Measurements from ENCODE around the gene HAUS1. TPM values are rescaled to one million over a fixed set of nuclear protein-coding genes. Genes with fewer than 3 reads are reported as not detected.

The HAUS1 gene
- total and polyA plus RNA-seq, 11 donors: 6.7 to 18.6 (median 11.6) TPM

DNA sequence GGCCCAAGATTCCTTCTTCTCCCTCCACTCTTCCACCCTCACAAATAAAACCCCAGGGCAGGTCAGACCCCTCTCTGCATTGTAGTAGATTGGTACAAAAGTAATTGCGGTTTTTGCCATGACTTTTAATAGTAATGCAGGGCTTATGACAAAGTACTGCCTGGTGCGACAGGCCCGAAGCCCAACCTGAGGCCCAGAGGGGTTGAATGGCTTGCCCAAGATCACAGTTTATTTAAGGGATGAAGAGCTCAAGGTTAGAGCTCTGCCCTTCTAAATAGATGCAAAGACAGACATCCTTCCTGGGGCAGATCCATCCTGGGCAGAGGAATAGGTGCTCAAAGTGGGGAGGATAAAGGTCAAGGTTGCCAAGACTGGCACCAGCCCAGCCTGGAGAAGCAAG is 31.2 kb upstream of the HAUS1 start:
- H3K4me1 ChIP-seq: peaks cover 0 to 52% (median 19%) of the 10 kb centered on the region in 12 donors
- DNase-seq (no peak), ATAC-seq (peak in 1 of 4 donors; percentile 2)
- H3K27ac ChIP-seq: no peak overlapping the region
- no peaks in the 10 kb centered on the region for H3K9me3 ChIP-seq
- H3K27me3 ChIP-seq: no peaks in the 10 kb centered on the region
- TF ChIP-seq, protein P1, sequence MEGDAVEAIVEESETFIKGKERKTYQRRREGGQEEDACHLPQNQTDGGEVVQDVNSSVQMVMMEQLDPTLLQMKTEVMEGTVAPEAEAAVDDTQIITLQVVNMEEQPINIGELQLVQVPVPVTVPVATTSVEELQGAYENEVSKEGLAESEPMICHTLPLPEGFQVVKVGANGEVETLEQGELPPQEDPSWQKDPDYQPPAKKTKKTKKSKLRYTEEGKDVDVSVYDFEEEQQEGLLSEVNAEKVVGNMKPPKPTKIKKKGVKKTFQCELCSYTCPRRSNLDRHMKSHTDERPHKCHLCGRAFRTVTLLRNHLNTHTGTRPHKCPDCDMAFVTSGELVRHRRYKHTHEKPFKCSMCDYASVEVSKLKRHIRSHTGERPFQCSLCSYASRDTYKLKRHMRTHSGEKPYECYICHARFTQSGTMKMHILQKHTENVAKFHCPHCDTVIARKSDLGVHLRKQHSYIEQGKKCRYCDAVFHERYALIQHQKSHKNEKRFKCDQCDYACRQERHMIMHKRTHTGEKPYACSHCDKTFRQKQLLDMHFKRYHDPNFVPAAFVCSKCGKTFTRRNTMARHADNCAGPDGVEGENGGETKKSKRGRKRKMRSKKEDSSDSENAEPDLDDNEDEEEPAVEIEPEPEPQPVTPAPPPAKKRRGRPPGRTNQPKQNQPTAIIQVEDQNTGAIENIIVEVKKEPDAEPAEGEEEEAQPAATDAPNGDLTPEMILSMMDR (IDR thresholded peaks at IDR 0.05): no peak
- no peak for TF ChIP-seq POLR2A (IDR thresholded peaks at IDR 0.05)
- 81 to 87% (median 83%) methylated on average over 3 of the region's 3 CpGs for WGBS, 4 donors
- H3K4me3 ChIP-seq: peak overlapping the region in 2 of 12 donors; percentile 74 to 76
- intact Hi-C loops (cut with DNase I): loop anchor here (2.0 to 10.0 kb wide), 11 partner anchors 98 to 408 kb away; partner anchors contain the start of gene EPG5 (in 2 of the 10)
- H3K36me3 ChIP-seq: peaks cover 0 to 26% (median 3%) of the 10 kb centered on the region in 9 donors

DNA sequence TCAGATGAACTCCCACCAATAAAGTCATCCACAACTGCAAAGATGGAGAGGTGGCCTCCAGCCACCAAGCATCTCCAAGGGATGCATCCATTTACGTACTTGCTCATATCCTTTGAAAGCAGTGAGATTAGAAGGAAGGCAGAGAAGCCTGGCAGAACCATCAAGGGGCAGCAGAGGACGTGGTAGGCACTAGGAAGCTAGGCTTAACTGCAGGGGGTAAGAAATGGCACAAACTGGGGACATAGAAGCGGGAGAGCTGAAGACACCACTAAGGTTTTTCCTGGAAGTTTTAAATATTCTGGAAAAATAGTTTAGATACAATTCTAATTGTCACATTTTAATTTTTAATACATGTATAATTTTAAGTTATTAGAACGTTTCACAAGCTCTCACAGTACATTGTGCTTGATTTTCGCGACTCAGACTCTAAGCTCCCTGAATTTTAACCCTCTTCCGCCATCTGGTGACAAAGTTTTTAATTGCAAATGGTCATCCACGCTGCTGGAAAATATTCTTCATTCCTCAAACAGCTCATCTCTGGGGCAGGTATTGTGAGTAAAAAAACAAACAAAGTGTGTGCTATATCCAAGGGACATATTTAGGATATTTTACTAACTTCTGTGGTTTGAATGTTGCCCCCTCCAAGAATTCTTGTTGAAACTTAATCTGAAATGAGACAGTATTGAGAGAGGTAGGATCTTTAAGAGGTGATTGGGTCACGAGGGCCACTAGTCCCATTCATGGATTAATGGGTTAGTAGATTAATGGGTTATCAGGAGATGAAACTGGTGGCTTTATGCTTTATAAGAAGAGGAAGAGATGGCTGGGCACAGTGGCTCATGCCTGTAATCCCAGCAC is 30.5 kb upstream of the HAUS1 start:
- 26 to 31% (median 29%) methylated on average over 9 of the region's 9 CpGs for WGBS, 4 donors
- peaks cover 0 to 45% (median 19%) of the 10 kb centered on the region in 12 donors for H3K4me1 ChIP-seq
- TF ChIP-seq, protein P1 (IDR thresholded peaks at IDR 0.05): peak; percentile 45 to 78 (median 65)
- TF ChIP-seq POLR2A (IDR thresholded peaks at IDR 0.05): no peak
- ATAC-seq (peak in 3 of 4 donors; percentile 38 to 49 (median 42)), DNase-seq (no peak)
- no peak overlapping the region for H3K4me3 ChIP-seq
- intact Hi-C loops (cut with DNase I): loop anchor here (2.0 to 10.0 kb wide), 11 partner anchors 99 to 409 kb away; partner anchors contain the start of gene EPG5 (in 2 of the 10)
- no peaks in the 10 kb centered on the region for H3K27me3 ChIP-seq
- peaks cover 0 to 34% (median 8%) of the 10 kb centered on the region in 9 donors for H3K36me3 ChIP-seq
- H3K9me3 ChIP-seq: no peaks in the 10 kb centered on the region
- H3K27ac ChIP-seq: no peak overlapping the region

DNA sequence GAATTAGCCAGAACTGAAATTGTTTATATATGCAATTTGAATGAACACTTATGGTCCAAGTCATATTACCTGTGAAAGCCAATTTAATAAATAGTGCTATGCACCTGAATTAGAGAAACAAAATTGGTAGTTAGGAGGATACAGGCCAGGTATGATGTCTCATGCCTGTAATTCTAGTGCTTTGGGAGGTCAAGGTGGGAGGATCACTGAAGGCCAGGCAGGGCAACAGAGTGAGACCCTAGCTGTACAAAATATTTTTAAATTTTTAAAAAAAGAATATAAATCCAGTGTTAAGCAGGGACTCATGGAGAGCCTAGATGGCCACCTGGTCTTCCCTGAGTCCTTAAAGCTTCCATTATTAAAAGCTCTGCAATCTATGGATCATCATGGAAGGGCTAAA is 24.8 kb upstream of the HAUS1 start:
- Histone ChIP-seq H3K36me3 (peaks cover 0 to 90% (median 65%) of the 10 kb centered on the region in 9 donors), H3K27me3 (no peaks in the 10 kb centered on the region), H3K27ac (no peak overlapping the region), H3K9me3 (no peaks in the 10 kb centered on the region), H3K4me1 (peaks cover 0 to 21% (median 8%) of the 10 kb centered on the region in 12 donors), H3K4me3 (no peak overlapping the region)
- intact Hi-C loops (cut with DNase I): loop anchor here in 7 of 10 donors (10.0 kb wide), 4 partner anchors 105 to 415 kb away; no protein-coding TSS in a partner anchor
- no peak for ATAC-seq
- DNase-seq: no peak
- TF ChIP-seq POLR2A (IDR thresholded peaks at IDR 0.05): no peak
- TF ChIP-seq, protein P1 (IDR thresholded peaks at IDR 0.05): no peak

DNA sequence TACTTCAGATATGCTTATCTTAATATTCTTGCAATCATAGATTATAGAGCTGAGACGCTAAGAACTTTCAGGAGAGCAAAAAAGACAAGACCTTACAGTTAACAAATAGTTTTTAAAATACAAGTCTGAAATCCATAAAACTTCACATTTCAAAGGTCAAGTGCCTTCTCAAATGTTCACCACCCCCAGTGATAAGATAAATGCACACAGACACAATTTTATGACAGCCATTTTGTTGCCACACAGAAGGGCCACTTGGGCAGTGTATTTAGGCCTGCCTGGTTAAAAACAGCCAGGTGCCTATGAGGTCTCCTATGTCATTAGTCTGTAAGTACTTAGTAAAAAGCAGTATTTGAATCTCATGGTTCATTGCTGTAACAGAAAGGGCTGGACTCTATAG is 24.0 kb upstream of the HAUS1 start:
- H3K27ac ChIP-seq: no peak overlapping the region
- no peaks in the 10 kb centered on the region for H3K9me3 ChIP-seq
- 43 to 72% (median 51%) methylated on average over 1 of the region's 1 CpG for WGBS, 4 donors
- ATAC-seq: no peak
- H3K4me1 ChIP-seq: peaks cover 0 to 24% (median 8%) of the 10 kb centered on the region in 12 donors
- TF ChIP-seq, protein P1 (IDR thresholded peaks at IDR 0.05): no peak
- no peak for TF ChIP-seq POLR2A (IDR thresholded peaks at IDR 0.05)
- H3K27me3 ChIP-seq: no peaks in the 10 kb centered on the region
- H3K4me3 ChIP-seq: no peak overlapping the region
- intact Hi-C loops (cut with DNase I): no loop called here
- H3K36me3 ChIP-seq: peaks cover under 1 to 93% (median 73%) of the 10 kb centered on the region in 9 donors
- no peak for DNase-seq

Data from heart left ventricle (tissue), 16 donors.